NCI-H748 (cell line): ENCODE data around the gene MFRP.

Experiments
- DNase-seq: peaks from one replicate; lab custom pipeline; 2025; ENCODE audit not compliant: unreplicated experiment; lab: John Stamatoyannopoulos, UW

The MFRP gene

DNA sequence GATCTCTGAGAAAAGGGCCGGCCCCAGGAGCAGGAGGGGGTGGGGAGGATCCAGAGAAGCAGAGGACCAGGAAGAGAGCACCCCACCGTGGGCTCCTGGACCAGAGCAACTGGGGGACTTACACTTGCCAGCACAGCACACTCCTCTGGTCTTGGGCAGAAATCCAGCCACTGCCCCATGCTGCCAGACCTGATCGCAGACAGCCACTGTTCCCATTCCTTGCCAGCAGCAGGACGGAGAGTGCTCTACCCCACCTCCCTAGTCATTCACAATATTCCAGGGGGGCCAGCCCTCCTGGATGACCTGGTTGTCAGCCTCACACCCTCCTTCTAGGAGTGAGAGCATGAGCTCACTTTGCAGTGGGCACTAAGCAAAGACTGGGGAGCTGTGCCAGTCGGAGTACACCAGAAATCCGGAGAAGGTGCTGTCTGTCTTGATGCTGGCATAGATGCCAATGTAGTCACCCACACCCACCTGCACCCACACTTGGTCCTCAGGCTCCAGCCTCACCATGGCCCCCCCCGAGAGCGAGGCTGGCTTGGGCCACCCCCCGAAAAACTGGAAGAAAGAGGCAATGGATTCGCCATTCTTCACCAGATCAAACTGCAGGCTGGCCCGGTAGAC lies 7.4 kb downstream of the MFRP start:
- DNase-seq = no peak

DNA sequence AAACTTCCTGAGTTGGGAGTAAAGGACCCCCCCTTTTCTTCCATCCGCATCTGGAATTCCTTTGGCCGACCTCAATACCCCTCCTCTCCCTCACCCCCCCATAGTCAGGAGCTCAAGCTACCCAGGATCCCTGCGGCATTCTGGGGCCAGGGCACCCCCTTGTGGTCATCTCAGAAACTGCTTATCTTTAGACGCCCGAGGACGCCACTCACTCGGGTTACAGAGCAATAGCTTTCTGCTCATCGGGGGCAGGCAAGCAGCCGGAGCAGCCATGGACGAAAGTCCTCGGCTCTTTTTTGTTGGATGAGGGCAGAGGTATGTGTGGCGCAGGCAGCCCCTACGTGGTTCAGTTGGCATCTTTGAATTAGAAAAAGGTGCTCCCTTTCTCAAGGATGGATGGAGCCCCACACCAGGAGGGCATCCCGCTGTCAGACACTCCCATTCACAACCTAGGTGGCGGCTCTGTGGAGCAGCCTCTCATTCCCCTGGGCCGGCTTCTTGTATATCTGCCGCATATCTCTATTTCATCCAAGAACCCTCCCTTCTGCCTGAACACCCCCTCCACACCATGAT lies 8.1 kb downstream of the MFRP start:
- DNase-seq = peak; percentile 60

- no peak for DNase-seq
Observed at GRCh38 chr11:119337581-119338317, 8.8 kb downstream of the MFRP start.

DNA sequence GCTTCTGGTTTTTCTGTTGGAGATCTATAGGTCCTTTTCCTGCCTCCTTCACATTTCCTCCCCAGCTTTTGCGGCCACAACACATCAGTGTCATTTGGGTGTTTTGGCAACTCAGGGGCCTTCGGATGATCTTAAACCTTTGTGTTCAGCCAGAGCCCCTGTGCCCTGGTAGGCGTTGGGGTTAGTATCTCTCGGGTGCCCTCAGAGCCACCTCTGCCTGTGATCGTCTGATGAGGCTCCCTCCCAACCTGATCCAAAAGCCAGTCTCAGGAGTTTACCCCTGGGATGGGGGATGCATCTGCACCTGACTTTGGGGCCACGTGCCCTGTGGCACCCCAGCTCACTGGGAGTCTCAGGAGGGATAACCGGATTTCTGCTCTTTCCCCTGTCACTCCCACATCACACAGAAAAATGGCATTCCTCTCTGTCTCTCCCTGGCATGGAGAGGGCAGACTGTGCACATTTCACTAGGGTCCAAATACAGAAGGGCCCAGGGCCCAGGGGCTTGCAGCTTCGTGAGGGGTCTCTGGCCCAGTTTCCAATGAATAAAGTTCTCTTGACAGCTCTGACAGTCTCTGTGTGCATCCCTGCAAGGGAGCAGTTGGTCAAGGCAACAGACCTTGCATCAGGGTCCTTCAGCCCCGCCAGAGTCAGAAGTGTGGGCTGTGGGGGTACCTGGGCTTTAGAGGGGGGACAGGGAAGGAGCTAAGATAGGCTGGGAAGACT lies 9.6 kb downstream of the MFRP start:
- DNase-seq = no peak

DNA sequence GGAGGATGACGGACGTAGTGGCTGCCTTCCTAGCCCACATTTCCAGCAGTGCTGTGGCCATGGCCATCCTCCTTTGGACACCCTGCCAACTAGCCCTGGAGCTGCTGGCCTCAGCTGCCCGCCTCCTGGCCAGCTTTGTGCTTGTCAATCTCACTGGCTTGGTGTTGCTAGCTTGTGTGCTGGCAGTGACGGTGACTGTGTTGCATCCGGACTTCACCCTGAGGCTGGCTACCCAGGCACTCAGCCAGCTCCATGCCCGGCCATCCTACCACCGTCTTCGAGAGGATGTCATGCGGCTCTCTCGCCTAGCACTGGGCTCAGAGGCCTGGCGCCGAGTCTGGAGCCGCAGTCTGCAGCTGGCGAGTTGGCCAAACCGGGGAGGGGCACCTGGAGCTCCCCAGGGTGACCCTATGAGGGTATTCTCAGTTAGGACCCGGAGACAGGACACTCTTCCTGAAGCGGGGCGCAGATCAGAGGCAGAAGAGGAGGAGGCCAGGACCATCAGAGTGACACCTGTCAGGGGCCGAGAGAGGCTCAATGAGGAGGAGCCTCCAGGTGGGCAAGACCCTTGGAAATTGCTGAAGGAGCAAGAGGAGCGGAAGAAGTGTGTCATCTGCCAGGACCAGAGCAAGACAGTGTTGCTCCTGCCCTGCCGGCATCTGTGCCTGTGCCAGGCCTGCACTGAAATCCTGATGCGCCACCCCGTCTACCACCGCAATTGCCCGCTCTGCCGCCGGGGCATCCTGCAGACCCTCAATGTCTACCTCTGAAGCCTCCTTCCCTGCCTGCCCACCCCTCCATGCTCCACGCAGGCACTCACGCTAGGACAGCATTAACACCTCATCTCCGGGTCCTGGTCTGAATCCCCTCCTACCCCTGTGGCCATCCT lies 10.6 kb downstream of the MFRP start:
- no peak for DNase-seq

DNA sequence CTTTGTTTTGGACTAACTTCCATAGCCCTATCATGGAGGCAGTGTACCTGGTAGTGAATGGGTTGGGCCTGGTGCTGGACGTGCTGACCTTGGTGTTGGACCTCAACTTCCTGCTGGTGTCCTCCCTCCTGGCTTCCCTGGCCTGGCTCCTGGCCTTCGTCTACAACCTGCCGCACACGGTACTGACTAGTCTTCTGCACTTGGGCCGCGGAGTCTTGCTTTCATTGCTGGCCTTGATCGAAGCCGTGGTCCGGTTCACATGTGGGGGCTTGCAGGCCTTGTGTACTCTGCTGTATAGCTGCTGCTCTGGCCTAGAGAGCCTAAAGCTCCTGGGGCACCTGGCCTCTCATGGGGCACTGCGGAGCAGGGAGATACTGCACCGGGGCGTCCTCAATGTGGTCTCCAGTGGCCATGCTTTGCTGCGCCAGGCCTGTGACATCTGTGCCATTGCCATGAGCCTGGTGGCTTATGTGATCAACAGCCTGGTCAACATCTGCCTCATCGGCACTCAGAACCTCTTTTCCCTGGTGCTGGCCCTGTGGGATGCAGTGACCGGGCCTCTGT lies 11.3 kb downstream of the MFRP start:
- DNase-seq = no peak

DNA sequence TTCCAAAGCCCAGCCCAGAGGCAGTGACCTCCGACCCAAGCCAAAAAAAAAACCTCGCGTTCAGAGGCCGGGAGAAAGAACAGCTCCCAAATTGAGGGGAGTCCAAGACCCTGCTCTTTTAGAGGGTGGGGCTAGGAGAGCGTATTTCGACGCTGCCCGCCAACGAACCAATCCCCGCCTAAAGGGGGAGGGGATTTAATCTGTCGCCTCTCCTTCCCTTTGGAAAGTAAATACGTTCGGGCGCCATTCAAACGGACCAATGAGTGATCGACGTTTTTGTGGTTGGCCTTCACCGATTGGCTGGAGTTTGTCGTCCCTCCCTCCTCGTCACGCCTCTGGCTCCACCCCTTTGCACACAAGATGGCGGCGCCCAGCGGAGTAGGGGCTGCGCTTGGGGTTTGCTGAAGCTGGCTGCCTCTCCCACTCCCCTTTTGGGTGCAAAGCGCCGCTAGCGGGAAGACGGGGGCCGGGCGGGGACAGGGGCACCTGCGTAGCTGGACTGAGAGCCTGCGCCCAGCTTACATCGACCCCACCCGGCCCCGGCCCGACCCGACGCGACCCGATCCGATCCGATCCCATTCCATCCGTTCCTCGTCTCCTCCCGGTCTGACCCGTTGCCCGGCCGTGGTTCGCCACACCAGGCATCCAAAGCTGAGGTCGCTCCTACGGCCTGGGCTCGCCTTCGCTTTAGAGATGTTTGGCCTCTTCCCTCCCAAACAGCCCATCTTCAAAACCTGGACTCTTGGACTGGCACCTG lies 12.2 kb downstream of the MFRP start, which contains the start of gene RNF26:
TSS of gene RNF26 (plus strand) at position 354 of the 757 bp plus-strand sequence. CDS start 596 bp downstream, outside the sequence.
- DNase-seq = peak; percentile 97

DNA sequence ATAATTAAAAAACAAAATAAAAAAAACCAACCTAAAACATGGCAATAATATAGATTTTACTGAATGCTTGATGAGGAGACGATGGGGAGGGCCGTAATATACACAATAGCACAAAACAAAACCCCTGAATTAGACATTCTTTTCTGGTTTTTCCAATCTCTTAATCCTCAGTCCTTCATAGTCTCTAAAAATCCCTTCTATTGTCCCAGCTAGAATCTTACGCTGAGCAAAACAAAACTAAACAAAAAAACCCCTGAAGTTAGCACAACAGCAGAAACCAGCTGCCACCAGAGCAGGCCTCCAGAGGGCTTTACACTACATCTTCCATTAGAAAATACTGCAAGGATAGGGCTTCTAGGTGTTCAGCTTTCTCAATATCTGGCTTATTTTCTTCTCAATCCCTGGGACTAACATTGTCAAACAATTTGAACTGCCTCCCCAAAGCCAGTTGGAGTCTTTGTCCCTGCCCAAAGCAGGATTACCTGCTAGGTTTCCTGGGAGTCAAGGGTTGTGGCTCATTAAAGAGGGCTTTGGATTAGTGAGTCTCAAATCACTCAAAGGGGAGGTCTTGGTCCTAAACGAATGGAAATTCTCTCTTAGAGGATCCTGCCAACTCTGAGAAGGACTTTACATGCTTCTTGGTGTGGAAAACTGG lies 14.3 kb downstream of the MFRP start:
- no peak for DNase-seq

DNA sequence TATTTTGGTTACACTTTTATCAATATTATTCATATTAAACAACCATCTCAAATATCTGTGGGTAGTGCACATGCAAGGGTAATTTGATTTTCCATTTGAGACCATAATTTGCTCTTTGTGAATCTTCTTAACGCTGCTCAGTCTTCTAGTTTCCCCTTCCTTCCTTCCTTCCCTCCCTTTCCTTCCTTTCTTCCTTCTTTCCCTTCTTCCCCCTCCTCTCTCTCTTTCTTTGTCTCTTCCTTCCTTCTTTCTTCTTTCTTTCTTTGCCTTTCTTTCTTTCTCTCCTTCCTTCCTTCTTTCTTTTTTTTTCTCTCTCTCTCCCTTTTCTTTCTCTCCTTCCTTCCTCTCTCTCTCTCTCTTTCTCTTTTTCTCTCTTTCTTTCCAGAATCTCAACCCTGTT lies 16.3 kb downstream of the MFRP start:
- no peak for DNase-seq

- DNase-seq = no peak
Observed at GRCh38 chr11:119329320-119329719, 17.2 kb downstream of the MFRP start.

GRCh38 chr11:119324189-119324588 lies 22.3 kb downstream of the MFRP start:
- DNase-seq = no peak

DNA sequence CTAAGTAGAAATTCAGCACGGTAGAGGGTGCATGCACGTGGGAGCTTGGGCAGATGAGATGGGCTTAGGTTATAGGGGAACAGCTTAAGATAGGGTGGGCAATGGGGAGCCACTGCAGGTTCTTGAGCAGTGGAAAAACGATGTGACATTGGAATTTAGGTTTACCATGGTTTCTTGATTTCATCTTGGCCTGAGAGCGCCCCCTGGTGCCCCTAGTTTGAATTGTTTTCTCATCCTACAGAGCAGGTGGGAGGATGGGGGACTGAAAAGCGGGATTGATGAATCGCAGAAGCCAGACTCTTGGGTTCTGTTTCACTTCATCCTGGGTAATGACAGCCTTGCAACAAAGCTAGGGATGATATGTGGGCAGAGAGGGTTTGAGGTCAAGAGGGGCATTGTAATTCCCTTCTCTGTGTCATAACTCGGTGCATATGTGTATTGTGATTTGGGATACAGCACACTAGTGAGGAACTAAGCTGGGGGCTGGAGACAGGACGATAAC lies 22.9 kb downstream of the MFRP start:
- peak; percentile 62 for DNase-seq

GRCh38 chr11:119322921-119323531 lies 23.5 kb downstream of the MFRP start:
- DNase-seq = no peak

GRCh38 chr11:119322360-119322739 lies 24.2 kb downstream of the MFRP start:
- DNase-seq = no peak

- DNase-seq = no peak
Observed at GRCh38 chr11:119320776-119321524, 25.6 kb downstream of the MFRP start.

GRCh38 chr11:119320240-119320775 lies 26.2 kb downstream of the MFRP start:
- no peak for DNase-seq

GRCh38 chr11:119319700-119320239 lies 26.7 kb downstream of the MFRP start:
- DNase-seq = no peak
